DND-41 (cell line): ENCODE measurements around the gene WDPCP.

ENCODE experiments used
- ATAC-seq: fragments of 200-7000 bp; cut with Tn5 transposase; 3 replicates; pipeline ENCODE4 v1.9.1; 2021; ENCODE audit warnings: low read depth; ENCODE audit not compliant: insufficient read depth
- DNase-seq: peaks from one replicate; pipeline ENCODE4 v3.0.0-alpha.2; 2020
- H2AFZ ChIP-seq: 2 replicates; pipeline ENCODE4 v1.6.0; 2012; ENCODE audit warnings: low read depth, low read length
- H3K27ac ChIP-seq: 2 replicates; pipeline ENCODE4 v1.5.1; 2012; ENCODE audit warnings: low read length, inconsistent platforms
- H3K27me3 ChIP-seq: fragments of 200-600 bp; sonication (generic); 2 replicates; pipeline ENCODE4 v1.6.0; 2012; ENCODE audit warnings: low read length, mild to moderate bottlenecking, inconsistent platforms; ENCODE audit not compliant: insufficient read depth, poor library complexity
- H3K36me3 ChIP-seq: 2 replicates; pipeline ENCODE4 v1.5.1; 2012; ENCODE audit warnings: low read length, inconsistent platforms; ENCODE audit not compliant: insufficient read depth
- H3K4me1 ChIP-seq: 2 replicates; pipeline ENCODE4 v1.5.1; 2012; ENCODE audit warnings: mild to moderate bottlenecking, low read length; ENCODE audit not compliant: insufficient read depth
- H3K4me2 ChIP-seq: 2 replicates; pipeline ENCODE4 v1.6.0; 2012; ENCODE audit warnings: mild to moderate bottlenecking, moderate library complexity, low read length, inconsistent platforms; ENCODE audit not compliant: insufficient read depth
- H3K4me3 ChIP-seq, 2 experiments: fragments of 200-600 bp in 1 of 2; shearing (Covaris generic) in 1 of 2; 2 replicates each; pipeline ENCODE4 v1.5.1; 2012 to 2016; ENCODE audit warnings: inconsistent platforms in 2 of 2, low read length in 2 of 2, mild to moderate bottlenecking in 2 of 2, low read depth in 1 of 2, moderate library complexity in 1 of 2
- H3K79me2 ChIP-seq: 2 replicates; pipeline ENCODE4 v1.6.0; 2012; ENCODE audit warnings: low read length, inconsistent platforms; ENCODE audit not compliant: insufficient read depth
- H3K9ac ChIP-seq: 2 replicates; pipeline ENCODE4 v1.6.0; 2012; ENCODE audit warnings: low read depth, mild to moderate bottlenecking, inconsistent platforms, low read length, moderate library complexity
- H3K9me3 ChIP-seq: 2 replicates; pipeline ENCODE4 v1.5.1; 2012; ENCODE audit warnings: low read length, moderate library complexity, mild to moderate bottlenecking, inconsistent platforms; ENCODE audit not compliant: insufficient read depth, severe bottlenecking
- H4K20me1 ChIP-seq: 2 replicates; pipeline ENCODE4 v1.6.0; 2012; ENCODE audit warnings: low read length; ENCODE audit not compliant: insufficient read depth
- EZH2 ChIP-seq: IDR thresholded peaks from 3 replicates; pipeline ENCODE4 v1.6.1; 2012; ENCODE audit warnings: borderline replicate concordance, low read depth, mild to moderate bottlenecking, moderate library complexity, low read length, inconsistent platforms; ENCODE audit not compliant: severe bottlenecking
- TF ChIP-seq, protein P1 (sequence below): IDR thresholded peaks from 2 replicates; pipeline ENCODE4 v1.5.1; 2012; ENCODE audit warnings: borderline replicate concordance, low read length, moderate library complexity, mild to moderate bottlenecking; ENCODE audit not compliant: poor library complexity, severe bottlenecking; ENCODE audit errors: extremely low read depth

Gene WDPCP

DNA sequence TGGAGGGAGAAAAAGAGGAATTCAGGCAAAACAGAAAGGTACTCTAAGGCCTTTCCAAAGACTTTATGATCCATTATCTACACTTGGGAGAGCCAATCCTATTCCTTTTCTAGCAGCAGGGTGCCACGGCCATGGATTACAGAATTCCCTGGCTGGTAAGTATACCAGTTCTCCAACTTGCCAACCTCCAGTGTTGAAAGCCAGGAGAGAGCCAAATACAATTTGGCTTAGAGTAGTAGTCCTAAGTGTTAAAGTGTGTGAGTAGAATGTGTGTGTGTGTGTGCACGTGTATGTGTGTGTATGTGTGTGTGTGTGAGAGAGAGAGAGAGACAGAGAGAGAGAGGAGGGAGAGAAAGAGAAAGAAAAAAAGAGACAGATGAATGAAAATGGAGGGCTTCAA, 43.3 kb downstream of the WDPCP start:
- Histone ChIP-seq H3K4me3 (no peak overlapping the region), H3K27ac (no peak overlapping the region), H3K4me1 (peaks cover 4% of the 10 kb centered on the region), H3K9ac (no peak overlapping the region), H3K36me3 (no peaks in the 10 kb centered on the region), H4K20me1 (no peaks in the 10 kb centered on the region), H3K9me3 (no peaks in the 10 kb centered on the region), H3K27me3 (no peaks in the 10 kb centered on the region), H3K79me2 (0 out of 2 replicates have a peak, but pooled peaks cover 2% of the 10 kb centered on the region), H3K4me2 (no peak overlapping the region), H2AFZ (no peak overlapping the region)
- DNase-seq: no peak
- no peak for ATAC-seq
- no peak for TF ChIP-seq EZH2
- TF ChIP-seq, protein P1, sequence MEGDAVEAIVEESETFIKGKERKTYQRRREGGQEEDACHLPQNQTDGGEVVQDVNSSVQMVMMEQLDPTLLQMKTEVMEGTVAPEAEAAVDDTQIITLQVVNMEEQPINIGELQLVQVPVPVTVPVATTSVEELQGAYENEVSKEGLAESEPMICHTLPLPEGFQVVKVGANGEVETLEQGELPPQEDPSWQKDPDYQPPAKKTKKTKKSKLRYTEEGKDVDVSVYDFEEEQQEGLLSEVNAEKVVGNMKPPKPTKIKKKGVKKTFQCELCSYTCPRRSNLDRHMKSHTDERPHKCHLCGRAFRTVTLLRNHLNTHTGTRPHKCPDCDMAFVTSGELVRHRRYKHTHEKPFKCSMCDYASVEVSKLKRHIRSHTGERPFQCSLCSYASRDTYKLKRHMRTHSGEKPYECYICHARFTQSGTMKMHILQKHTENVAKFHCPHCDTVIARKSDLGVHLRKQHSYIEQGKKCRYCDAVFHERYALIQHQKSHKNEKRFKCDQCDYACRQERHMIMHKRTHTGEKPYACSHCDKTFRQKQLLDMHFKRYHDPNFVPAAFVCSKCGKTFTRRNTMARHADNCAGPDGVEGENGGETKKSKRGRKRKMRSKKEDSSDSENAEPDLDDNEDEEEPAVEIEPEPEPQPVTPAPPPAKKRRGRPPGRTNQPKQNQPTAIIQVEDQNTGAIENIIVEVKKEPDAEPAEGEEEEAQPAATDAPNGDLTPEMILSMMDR: no peak

DNA sequence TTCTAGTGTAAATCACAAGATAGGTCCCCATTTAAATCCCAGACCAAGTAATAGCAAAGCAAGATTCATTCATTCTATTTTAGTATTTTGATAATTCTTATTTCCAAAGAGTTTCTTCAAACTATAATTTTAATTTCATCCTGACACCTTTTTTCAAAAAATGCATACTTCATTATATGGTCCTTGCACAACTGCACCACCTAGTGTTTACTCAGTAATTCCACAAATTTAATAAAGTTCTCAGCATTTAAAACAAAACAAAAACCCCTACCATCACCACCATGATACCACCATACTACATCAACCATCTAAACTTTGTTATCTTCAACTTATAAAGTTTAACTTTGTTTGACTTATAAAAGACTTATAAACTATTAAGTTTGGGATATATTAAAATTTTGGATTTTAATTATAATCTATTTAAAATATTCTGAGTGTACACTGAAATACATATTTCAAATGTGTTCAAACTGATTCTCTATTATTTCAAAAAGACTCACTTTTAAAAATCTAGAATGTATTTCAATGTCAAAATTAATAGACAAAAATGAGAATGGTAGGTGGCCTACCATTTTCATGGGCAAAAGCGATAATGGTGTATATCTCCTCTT, 44.2 kb downstream of the WDPCP start:
- peak; percentile 71 for ATAC-seq
- H2AFZ ChIP-seq: no peak overlapping the region
- H3K4me2 ChIP-seq: no peak overlapping the region
- no peak for TF ChIP-seq EZH2
- TF ChIP-seq, protein P1: peak; percentile 74
- no peaks in the 10 kb centered on the region for H3K27me3 ChIP-seq
- no peak overlapping the region for H3K9ac ChIP-seq
- H4K20me1 ChIP-seq: no peaks in the 10 kb centered on the region
- no peaks in the 10 kb centered on the region for H3K9me3 ChIP-seq
- no peak overlapping the region for H3K4me3 ChIP-seq
- no peaks in the 10 kb centered on the region for H3K4me1 ChIP-seq
- no peak overlapping the region for H3K27ac ChIP-seq
- no peak for DNase-seq
- 0 out of 2 replicates have a peak, but pooled peaks cover 2% of the 10 kb centered on the region for H3K79me2 ChIP-seq
- no peaks in the 10 kb centered on the region for H3K36me3 ChIP-seq

DNA sequence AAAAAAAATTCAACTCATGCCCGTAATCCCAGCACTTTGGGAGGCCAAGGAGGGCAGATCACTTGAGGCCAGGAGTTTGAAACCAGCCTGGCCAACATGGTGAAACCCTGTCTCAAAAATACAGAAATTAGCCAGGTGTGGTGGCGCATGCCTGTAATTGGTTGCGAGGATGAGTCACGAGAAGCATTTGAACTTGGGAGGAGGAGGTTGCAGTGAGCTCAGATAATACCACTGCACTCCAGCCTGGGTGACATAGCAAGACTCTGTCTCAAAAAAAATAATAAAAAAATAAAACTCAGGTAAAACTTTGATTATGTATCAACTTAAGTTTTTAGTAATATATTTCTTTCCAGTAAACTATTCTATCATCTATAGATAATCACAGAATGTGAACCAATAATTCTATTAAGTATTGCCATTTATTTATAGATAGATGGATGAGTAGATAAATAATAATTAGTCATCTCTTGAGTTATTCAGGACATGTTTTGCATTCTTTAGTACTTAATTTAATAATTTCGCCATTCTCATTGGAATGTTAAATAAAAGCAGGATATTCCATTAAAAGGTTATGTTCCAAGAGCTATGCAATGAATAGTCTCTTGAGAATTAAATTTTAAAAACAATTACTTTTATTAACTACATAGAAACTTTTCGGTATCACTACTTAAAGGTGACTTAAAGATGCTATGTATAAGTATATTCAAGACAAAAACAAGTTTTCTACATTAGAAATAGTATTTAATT, 48.7 kb downstream of the WDPCP start:
- no peak overlapping the region for H2AFZ ChIP-seq
- no peak overlapping the region for H3K27ac ChIP-seq
- no peaks in the 10 kb centered on the region for H4K20me1 ChIP-seq
- no peak overlapping the region for H3K9ac ChIP-seq
- H3K4me1 ChIP-seq: no peaks in the 10 kb centered on the region
- ATAC-seq (no peak), DNase-seq (no peak)
- no peaks in the 10 kb centered on the region for H3K9me3 ChIP-seq
- no peaks in the 10 kb centered on the region for H3K36me3 ChIP-seq
- no peak for TF ChIP-seq EZH2
- TF ChIP-seq, protein P1: no peak
- no peak overlapping the region for H3K4me2 ChIP-seq
- H3K27me3 ChIP-seq: no peaks in the 10 kb centered on the region
- peaks cover 4% of the 10 kb centered on the region; the same call in 1 of the 2 replicates for H3K79me2 ChIP-seq
- H3K4me3 ChIP-seq: no peak overlapping the region
